HepG2 (cell line): ENCODE results near the gene ATG13. TPM values are rescaled to one million over a fixed set of nuclear protein-coding genes. Genes with fewer than 3 reads are reported as not detected.
A peak's percentile ranks its signal among the peaks of the same experiment; 100 is the strongest.

Source experiments
- CENPT ChIP-seq: sonication (generic); formaldehyde crosslinking; IDR thresholded peaks from 2 replicates; pipeline ENCODE4 v1.8.0; 2022; ENCODE audit warnings: low read depth, mild to moderate bottlenecking, moderate library complexity, missing genetic modification reagents
- CREB1 ChIP-seq, 2 experiments: fragments of 450-650 bp in 1 of 2; IDR thresholded peaks; 2 replicates each; pipeline ENCODE4 v1.6.1; 2016 to 2017; ENCODE audit warnings: control low read depth in 1 of 2, mild to moderate bottlenecking in 1 of 2, missing compliant biosample characterization in 1 of 2, missing genetic modification characterization in 1 of 2
- GATAD2A ChIP-seq: IDR thresholded peaks from 2 replicates; pipeline ENCODE4 v1.6.1; 2016
- HES4 ChIP-seq: sonication (generic); formaldehyde crosslinking; IDR thresholded peaks from 2 replicates; pipeline ENCODE4 v1.9.0; 2021; ENCODE audit warnings: mild to moderate bottlenecking, missing genetic modification reagents, borderline replicate concordance
- HNRNPK ChIP-seq: fragments of 200-400 bp; formaldehyde crosslinking; IDR thresholded peaks from 2 replicates; pipeline ENCODE4 v1.6.1; 2018; ENCODE audit warnings: low read length, low read depth, moderate library complexity, mild to moderate bottlenecking; ENCODE audit not compliant: poor library complexity, severe bottlenecking
- JDP2 ChIP-seq: sonication (generic); formaldehyde crosslinking; IDR thresholded peaks from 2 replicates; pipeline ENCODE4 v1.8.1; 2022; ENCODE audit warnings: missing genetic modification reagents, borderline replicate concordance
- NFRKB ChIP-seq: fragments of 450-650 bp; IDR thresholded peaks from 2 replicates; pipeline ENCODE4 v1.6.1; 2017
- SAFB2 ChIP-seq: sonication (generic); formaldehyde crosslinking; IDR thresholded peaks from 2 replicates; pipeline ENCODE4 v1.5.1; 2020; ENCODE audit warnings: missing genetic modification reagents, low read depth, mild to moderate bottlenecking, borderline replicate concordance
- SKI ChIP-seq: fragments of 450-650 bp; IDR thresholded peaks from one replicate; pipeline ENCODE4 v1.6.1; 2018; ENCODE audit warnings: mild to moderate bottlenecking; ENCODE audit not compliant: partially characterized antibody
- ZFX ChIP-seq: sonication (generic); formaldehyde crosslinking; IDR thresholded peaks from 2 replicates; pipeline ENCODE4 v1.4.0; 2020; ENCODE audit warnings: mild to moderate bottlenecking, low read depth, missing genetic modification reagents, moderate library complexity
- ZNF101 ChIP-seq: sonication (generic); formaldehyde crosslinking; IDR thresholded peaks from 2 replicates; pipeline ENCODE4 v1.4.0; 2020; ENCODE audit warnings: mild to moderate bottlenecking, low read depth, missing genetic modification reagents, borderline replicate concordance
- ZNF12 ChIP-seq: sonication (generic); formaldehyde crosslinking; IDR thresholded peaks from 2 replicates; pipeline ENCODE4 v1.5.0; 2020; ENCODE audit warnings: missing genetic modification reagents
- ZNF235 ChIP-seq: sonication (generic); formaldehyde crosslinking; IDR thresholded peaks from 2 replicates; pipeline ENCODE4 v1.8.1; 2023; ENCODE audit warnings: mild to moderate bottlenecking, missing genetic modification reagents, borderline replicate concordance
- ZNF674 ChIP-seq: sonication (generic); formaldehyde crosslinking; IDR thresholded peaks from 2 replicates; pipeline ENCODE4 v1.5.0; 2020; ENCODE audit warnings: low read depth, mild to moderate bottlenecking, missing genetic modification reagents
- ZNF879 ChIP-seq: sonication (generic); formaldehyde crosslinking; IDR thresholded peaks from 2 replicates; pipeline ENCODE4 v1.8.1; 2023; ENCODE audit warnings: missing genetic modification reagents
- ZNF891 ChIP-seq: sonication (generic); formaldehyde crosslinking; IDR thresholded peaks from 2 replicates; pipeline ENCODE4 v1.5.0; 2020; ENCODE audit warnings: mild to moderate bottlenecking, missing genetic modification reagents
- polyA plus RNA-seq, 8 experiments: library from polyadenylated mRNA; depleted of rRNA in 3 of 8; stranded (reverse) in 7 of 8; unstranded in 1 of 8; fragments of >200 nt; fragmentation: Illumina TruSeq in 4 of 8; extraction: Trizol in 4 of 8; gene quantifications; 2 replicates each; pipeline versions ENCODE4 v1.2.1 to v1.2.3, GENCODE V29; 2011 to 2016; ENCODE audit warnings: low read depth in 4 of 8, missing spikeins in 1 of 8, mixed read lengths in 1 of 8; ENCODE audit not compliant: insufficient read depth in 1 of 8
- total RNA-seq, 5 experiments: library from RNA; depleted of rRNA; stranded (reverse); fragments of >200 nt; fragmentation: Illumina TruSeq; extraction: Trizol; gene quantifications; 2 replicates each; pipeline ENCODE4 v1.2.3, GENCODE V29; 2016; ENCODE audit warnings: low read depth in 1 of 5
- TF ChIP-seq, protein P1 (sequence below): IDR thresholded peaks from 2 replicates; pipeline ENCODE4 v1.6.1; 2016; ENCODE audit warnings: mild to moderate bottlenecking, missing biosample characterization, missing genetic modification reagents
- TF ChIP-seq, protein P2 (sequence below): sonication (generic); formaldehyde crosslinking; IDR thresholded peaks from 2 replicates; pipeline ENCODE4 v1.5.0; 2020; ENCODE audit warnings: mild to moderate bottlenecking, missing genetic modification reagents
- TF ChIP-seq, protein P3 (sequence below): sonication (generic); formaldehyde crosslinking; IDR thresholded peaks from 2 replicates; pipeline ENCODE4 v1.4.0; 2020; ENCODE audit warnings: missing genetic modification reagents
- TF ChIP-seq, protein P4 (sequence below): sonication (generic); formaldehyde crosslinking; IDR thresholded peaks from 2 replicates; pipeline ENCODE4 v1.4.0; 2020; ENCODE audit warnings: missing genetic modification reagents
- TF ChIP-seq, protein P5 (sequence below): sonication (generic); formaldehyde crosslinking; IDR thresholded peaks from 2 replicates; pipeline ENCODE4 v1.5.0; 2020; ENCODE audit warnings: mild to moderate bottlenecking, missing genetic modification reagents, moderate library complexity

The ATG13 gene
- total and polyA plus RNA-seq, 2 of the 13 experiments (the other 11 are each of a cell fraction or from before 2014, with no cell fraction given): 55.0 to 77.3 TPM

DNA sequence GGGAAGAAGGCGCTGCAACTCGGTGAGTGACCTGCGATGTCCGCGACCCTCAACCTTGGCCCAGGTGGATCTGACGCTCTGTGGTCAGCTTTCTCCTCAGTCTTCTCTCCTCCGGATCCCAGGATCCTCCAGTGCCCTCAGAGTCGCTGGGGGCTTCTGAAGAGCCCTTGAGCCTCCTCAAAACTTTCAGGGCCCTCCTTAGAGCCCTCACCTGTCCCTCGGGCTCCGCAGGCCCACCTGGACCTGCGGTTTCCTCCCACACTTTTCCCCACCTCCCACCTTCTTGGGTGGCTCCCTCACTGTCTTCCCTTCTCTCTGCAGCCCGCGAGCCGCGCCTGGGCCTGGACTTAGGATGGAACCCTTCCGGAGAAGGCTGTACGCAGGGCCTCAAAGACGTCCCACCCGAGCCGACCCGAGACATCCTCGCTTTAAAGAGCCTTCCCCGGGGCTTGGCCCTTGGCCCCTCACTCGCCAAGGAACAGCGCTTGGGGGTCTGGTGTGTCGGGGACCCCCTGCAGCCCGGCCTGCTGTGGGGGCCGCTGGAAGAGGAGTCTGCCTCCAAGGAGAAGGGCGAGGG lies 83.8 kb downstream of the ATG13 start (continued):
- TF ChIP-seq ZNF101 (CRISPR knock-in tag) (no peak), CREB1 (IDR thresholded peaks at IDR 0.05) (no peak), CREB1 (CRISPR knock-in tag; IDR thresholded peaks at IDR 0.05) (no peak), HNRNPK (no peak), ZNF891 (CRISPR knock-in tag) (peak; percentile 49; the same call in 1 of the 2 replicates), ZNF235 (CRISPR knock-in tag) (no peak), SAFB2 (CRISPR knock-in tag) (no peak), ZFX (CRISPR knock-in tag) (0 out of 2 replicates have a peak, but pooled peaks have one; percentile 32), GATAD2A (CRISPR knock-in tag) (no peak), HES4 (CRISPR knock-in tag) (no peak), ZNF12 (CRISPR knock-in tag) (no peak), ZNF674 (CRISPR knock-in tag) (no peak), SKI (no peak), JDP2 (CRISPR knock-in tag) (no peak), CENPT (CRISPR knock-in tag) (no peak), NFRKB (no peak), ZNF879 (CRISPR knock-in tag) (no peak)
- TF ChIP-seq, protein P1, sequence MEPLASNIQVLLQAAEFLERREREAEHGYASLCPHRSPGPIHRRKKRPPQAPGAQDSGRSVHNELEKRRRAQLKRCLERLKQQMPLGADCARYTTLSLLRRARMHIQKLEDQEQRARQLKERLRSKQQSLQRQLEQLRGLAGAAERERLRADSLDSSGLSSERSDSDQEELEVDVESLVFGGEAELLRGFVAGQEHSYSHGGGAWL: peak; percentile 7; the same call in 1 of the 2 replicates
- TF ChIP-seq, protein P2, sequence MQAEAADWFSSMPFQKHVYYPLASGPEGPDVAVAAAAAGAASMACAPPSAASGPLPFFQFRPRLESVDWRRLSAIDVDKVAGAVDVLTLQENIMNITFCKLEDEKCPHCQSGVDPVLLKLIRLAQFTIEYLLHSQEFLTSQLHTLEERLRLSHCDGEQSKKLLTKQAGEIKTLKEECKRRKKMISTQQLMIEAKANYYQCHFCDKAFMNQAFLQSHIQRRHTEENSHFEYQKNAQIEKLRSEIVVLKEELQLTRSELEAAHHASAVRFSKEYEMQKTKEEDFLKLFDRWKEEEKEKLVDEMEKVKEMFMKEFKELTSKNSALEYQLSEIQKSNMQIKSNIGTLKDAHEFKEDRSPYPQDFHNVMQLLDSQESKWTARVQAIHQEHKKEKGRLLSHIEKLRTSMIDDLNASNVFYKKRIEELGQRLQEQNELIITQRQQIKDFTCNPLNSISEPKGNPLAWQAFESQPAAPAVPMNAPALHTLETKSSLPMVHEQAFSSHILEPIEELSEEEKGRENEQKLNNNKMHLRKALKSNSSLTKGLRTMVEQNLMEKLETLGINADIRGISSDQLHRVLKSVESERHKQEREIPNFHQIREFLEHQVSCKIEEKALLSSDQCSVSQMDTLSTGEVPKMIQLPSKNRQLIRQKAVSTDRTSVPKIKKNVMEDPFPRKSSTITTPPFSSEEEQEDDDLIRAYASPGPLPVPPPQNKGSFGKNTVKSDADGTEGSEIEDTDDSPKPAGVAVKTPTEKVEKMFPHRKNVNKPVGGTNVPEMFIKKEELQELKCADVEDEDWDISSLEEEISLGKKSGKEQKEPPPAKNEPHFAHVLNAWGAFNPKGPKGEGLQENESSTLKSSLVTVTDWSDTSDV (CRISPR knock-in tag): 0 out of 2 replicates have a peak, but pooled peaks have one; percentile 3
- TF ChIP-seq, protein P3, sequence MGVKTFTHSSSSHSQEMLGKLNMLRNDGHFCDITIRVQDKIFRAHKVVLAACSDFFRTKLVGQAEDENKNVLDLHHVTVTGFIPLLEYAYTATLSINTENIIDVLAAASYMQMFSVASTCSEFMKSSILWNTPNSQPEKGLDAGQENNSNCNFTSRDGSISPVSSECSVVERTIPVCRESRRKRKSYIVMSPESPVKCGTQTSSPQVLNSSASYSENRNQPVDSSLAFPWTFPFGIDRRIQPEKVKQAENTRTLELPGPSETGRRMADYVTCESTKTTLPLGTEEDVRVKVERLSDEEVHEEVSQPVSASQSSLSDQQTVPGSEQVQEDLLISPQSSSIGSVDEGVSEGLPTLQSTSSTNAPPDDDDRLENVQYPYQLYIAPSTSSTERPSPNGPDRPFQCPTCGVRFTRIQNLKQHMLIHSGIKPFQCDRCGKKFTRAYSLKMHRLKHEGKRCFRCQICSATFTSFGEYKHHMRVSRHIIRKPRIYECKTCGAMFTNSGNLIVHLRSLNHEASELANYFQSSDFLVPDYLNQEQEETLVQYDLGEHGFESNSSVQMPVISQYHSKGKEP (CRISPR knock-in tag): no peak
- TF ChIP-seq, protein P4, sequence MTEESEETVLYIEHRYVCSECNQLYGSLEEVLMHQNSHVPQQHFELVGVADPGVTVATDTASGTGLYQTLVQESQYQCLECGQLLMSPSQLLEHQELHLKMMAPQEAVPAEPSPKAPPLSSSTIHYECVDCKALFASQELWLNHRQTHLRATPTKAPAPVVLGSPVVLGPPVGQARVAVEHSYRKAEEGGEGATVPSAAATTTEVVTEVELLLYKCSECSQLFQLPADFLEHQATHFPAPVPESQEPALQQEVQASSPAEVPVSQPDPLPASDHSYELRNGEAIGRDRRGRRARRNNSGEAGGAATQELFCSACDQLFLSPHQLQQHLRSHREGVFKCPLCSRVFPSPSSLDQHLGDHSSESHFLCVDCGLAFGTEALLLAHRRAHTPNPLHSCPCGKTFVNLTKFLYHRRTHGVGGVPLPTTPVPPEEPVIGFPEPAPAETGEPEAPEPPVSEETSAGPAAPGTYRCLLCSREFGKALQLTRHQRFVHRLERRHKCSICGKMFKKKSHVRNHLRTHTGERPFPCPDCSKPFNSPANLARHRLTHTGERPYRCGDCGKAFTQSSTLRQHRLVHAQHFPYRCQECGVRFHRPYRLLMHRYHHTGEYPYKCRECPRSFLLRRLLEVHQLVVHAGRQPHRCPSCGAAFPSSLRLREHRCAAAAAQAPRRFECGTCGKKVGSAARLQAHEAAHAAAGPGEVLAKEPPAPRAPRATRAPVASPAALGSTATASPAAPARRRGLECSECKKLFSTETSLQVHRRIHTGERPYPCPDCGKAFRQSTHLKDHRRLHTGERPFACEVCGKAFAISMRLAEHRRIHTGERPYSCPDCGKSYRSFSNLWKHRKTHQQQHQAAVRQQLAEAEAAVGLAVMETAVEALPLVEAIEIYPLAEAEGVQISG (CRISPR knock-in tag): no peak
- TF ChIP-seq, protein P5, sequence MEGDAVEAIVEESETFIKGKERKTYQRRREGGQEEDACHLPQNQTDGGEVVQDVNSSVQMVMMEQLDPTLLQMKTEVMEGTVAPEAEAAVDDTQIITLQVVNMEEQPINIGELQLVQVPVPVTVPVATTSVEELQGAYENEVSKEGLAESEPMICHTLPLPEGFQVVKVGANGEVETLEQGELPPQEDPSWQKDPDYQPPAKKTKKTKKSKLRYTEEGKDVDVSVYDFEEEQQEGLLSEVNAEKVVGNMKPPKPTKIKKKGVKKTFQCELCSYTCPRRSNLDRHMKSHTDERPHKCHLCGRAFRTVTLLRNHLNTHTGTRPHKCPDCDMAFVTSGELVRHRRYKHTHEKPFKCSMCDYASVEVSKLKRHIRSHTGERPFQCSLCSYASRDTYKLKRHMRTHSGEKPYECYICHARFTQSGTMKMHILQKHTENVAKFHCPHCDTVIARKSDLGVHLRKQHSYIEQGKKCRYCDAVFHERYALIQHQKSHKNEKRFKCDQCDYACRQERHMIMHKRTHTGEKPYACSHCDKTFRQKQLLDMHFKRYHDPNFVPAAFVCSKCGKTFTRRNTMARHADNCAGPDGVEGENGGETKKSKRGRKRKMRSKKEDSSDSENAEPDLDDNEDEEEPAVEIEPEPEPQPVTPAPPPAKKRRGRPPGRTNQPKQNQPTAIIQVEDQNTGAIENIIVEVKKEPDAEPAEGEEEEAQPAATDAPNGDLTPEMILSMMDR (CRISPR knock-in tag): no peak
